A673 (cell line): Measurements from ENCODE around the gene RAB8B. TPM values are rescaled to one million over a fixed set of nuclear protein-coding genes. Genes with fewer than 3 reads are reported as not detected.
A peak's percentile ranks its signal among the peaks of the same experiment; 100 is the strongest.

ENCODE experiments used
- Bru-seq: library from RNA; stranded (reverse); fragments of 400-500 nt; gene quantifications from one replicate; lab custom pipeline; 2021; lab: Mats Ljungman, UMichigan
- BruChase-seq, 2 experiments: library from RNA; stranded (reverse); fragments of 400-500 nt; gene quantifications; one replicate each; lab custom pipeline; 2021; lab: Mats Ljungman, UMichigan
- BruUV-seq: library from RNA; stranded (reverse); fragments of 400-500 nt; replicated peaks from 2 replicates; lab custom pipeline; 2021; lab: Mats Ljungman, UMichigan
- CTCF ChIA-PET: fragments of 300-600 bp; sonication (Branson Sonifier 250); formaldehyde crosslinking; loops from one replicate; lab custom pipeline; 2022; ENCODE audit warnings: antibody characterized with exemption; lab: Charles Lee
- POLR2A ChIA-PET: fragments of 300-600 bp; sonication (Branson Sonifier 250); formaldehyde crosslinking; loops from one replicate; lab custom pipeline; 2022; ENCODE audit warnings: antibody characterized with exemption; ENCODE audit not compliant: low non-redundant PET; lab: Charles Lee
- DNase-seq: peaks from one replicate; pipeline ENCODE4 v3.0.0-alpha.2; 2015; ENCODE audit warnings: low spot score
- H3K27ac ChIP-seq: fragments of 200-600 bp; sonication (generic); 2 replicates; pipeline ENCODE4 v1.5.1; 2016; ENCODE audit warnings: mixed run types, low read depth, mild to moderate bottlenecking, mixed read lengths, antibody characterized with exemption, low read length; ENCODE audit not compliant: poor library complexity, severe bottlenecking
- H3K27me3 ChIP-seq: fragments of 200-600 bp; sonication (generic); replicated peaks from 2 replicates; pipeline ENCODE4 v1.6.1; 2017; ENCODE audit warnings: mixed run types, low read depth, mild to moderate bottlenecking, mixed read lengths, antibody characterized with exemption, low read length; ENCODE audit not compliant: insufficient read depth, poor library complexity
- H3K36me3 ChIP-seq: fragments of 200-600 bp; sonication (generic); 2 replicates; pipeline ENCODE4 v1.6.1; 2016; ENCODE audit warnings: mixed run types, mild to moderate bottlenecking, mixed read lengths, antibody characterized with exemption, low read length; ENCODE audit not compliant: insufficient read depth, poor library complexity, severe bottlenecking
- H3K4me1 ChIP-seq: fragments of 200-600 bp; sonication (generic); 2 replicates; pipeline ENCODE4 v1.6.1; 2017; ENCODE audit warnings: mixed run types, mild to moderate bottlenecking, mixed read lengths, antibody characterized with exemption, low read length; ENCODE audit not compliant: insufficient read depth, poor library complexity, severe bottlenecking
- H3K4me3 ChIP-seq: fragments of 200-600 bp; sonication (generic); 2 replicates; pipeline ENCODE4 v1.5.1; 2016; ENCODE audit warnings: low read depth, mixed run types, mild to moderate bottlenecking, mixed read lengths, low read length; ENCODE audit not compliant: poor library complexity, severe bottlenecking
- H3K9me3 ChIP-seq: fragments of 200-600 bp; sonication (generic); 2 replicates; pipeline ENCODE4 v1.6.1; 2016; ENCODE audit warnings: mixed run types, low read depth, mild to moderate bottlenecking, mixed read lengths, antibody characterized with exemption, low read length; ENCODE audit not compliant: poor library complexity, severe bottlenecking
- CTCF ChIP-seq: fragments of 300-800, 200-600 bp; sonication (generic); conservative IDR thresholded peaks from 2 replicates; pipeline ENCODE4 v1.5.1; 2017; ENCODE audit warnings: low read depth, mild to moderate bottlenecking, antibody characterized with exemption, low read length, moderate library complexity, mixed read lengths
- EZH2 ChIP-seq: fragments of 200-600 bp; sonication (generic); IDR thresholded peaks from 2 replicates; pipeline ENCODE4 v1.6.1; 2017; ENCODE audit warnings: borderline replicate concordance, low read depth, mild to moderate bottlenecking, mixed read lengths, antibody characterized with exemption, low read length; ENCODE audit not compliant: poor library complexity, severe bottlenecking
- intact Hi-C: fragments of 100-400 bp; cut with micrococcal nuclease; formaldehyde crosslinking; loops from one replicate; pipeline ENCODE4 v1.10.0; 2022; ENCODE audit not compliant: unreplicated experiment
- long read RNA-seq: library from polyadenylated mRNA; stranded (forward); transcript quantifications from one replicate; pipeline ENCODE4 v2.0.0, GENCODE V29; 2022
- total RNA-seq: library from RNA; stranded (reverse); gene quantifications from 2 replicates; pipeline ENCODE4 v1.2.3, GENCODE V29; 2021

The RAB8B gene
- total RNA-seq, result 29.1 and 34.3 TPM in 2 replicates
- Bru-seq, nascent RNA, result percentile 68 among the genes with signal in this experiment
- percentile 75 among the genes with signal in this experiment for BruChase-seq, experiment 1, labeled RNA remaining after a 2-hour chase
- BruChase-seq, experiment 2, labeled RNA remaining after a 6-hour chase, result percentile 79 among the genes with signal in this experiment
- long read RNA-seq, full-length matches to known transcripts, result 26 of 36 reads
- long read RNA-seq, partial matches to known transcripts, result 3 of 36 reads
- long read RNA-seq, other reads (novel, unspliced or antisense), result 7 of 36 reads

- Histone ChIP-seq H3K27me3 (no peaks in the 10 kb centered on the region), H3K4me3 (peak within 1 kb of the TSS; percentile 94), H3K4me1 (peaks cover 16% of the 10 kb centered on the region), H3K9me3 (no peaks in the 10 kb centered on the region), H3K36me3 (no peaks in the 10 kb centered on the region), H3K27ac (peak within 1 kb of the TSS; percentile 80)
- TF ChIP-seq EZH2 (no peak), CTCF (no peak)
- POLR2A ChIA-PET, result interaction anchor here (0.6 kb wide), 1 partner anchor 188 kb away, joined by 3 read pairs; no protein-coding TSS in a partner anchor
- DNase-seq, result peak; percentile 98
- intact Hi-C loops, result loop anchor here (5.0 kb wide), 2 partner anchors 68 to 88 kb away; partner anchors contain the start of gene APH1B
- CTCF ChIA-PET, result no interaction called here
- no TSS peak for BruUV-seq
These were observed at the start of gene RAB8B for GRCh38 chr15:63188926-63189871. Gene RAB8B, plus strand, starts transcription at chr15:63189606. Its CDS starts 19 bp downstream, at chr15:63189625.

- ChIA-PET POLR2A (no interaction called here), CTCF (no interaction called here)
- BruUV-seq, result no TSS peak
- Histone ChIP-seq H3K4me3 (no peak overlapping the region), H3K36me3 (no peaks in the 10 kb centered on the region), H3K27ac (no peak overlapping the region), H3K9me3 (no peaks in the 10 kb centered on the region), H3K27me3 (no peaks in the 10 kb centered on the region), H3K4me1 (no peaks in the 10 kb centered on the region)
- TF ChIP-seq CTCF (no peak), EZH2 (no peak)
- no peak for DNase-seq
- intact Hi-C loops, result no loop called here
These were observed 48.5 kb upstream of the RAB8B start for GRCh38 chr15:63140936-63141335.

GRCh38 chr15:63145426-63145825 lies 44.0 kb upstream of the RAB8B start:
- intact Hi-C loops, result no loop called here

More at GRCh38 chr15:63145426-63145825, 44.0 kb upstream of the RAB8B start:
- Histone ChIP-seq H3K27me3 (no peaks in the 10 kb centered on the region), H3K27ac (no peak overlapping the region), H3K9me3 (no peaks in the 10 kb centered on the region), H3K4me1 (no peaks in the 10 kb centered on the region), H3K4me3 (no peak overlapping the region), H3K36me3 (no peaks in the 10 kb centered on the region)
- TF ChIP-seq EZH2 (no peak), CTCF (no peak)
- no TSS peak for BruUV-seq
- DNase-seq, result no peak
- CTCF ChIA-PET, result no interaction called here
- POLR2A ChIA-PET, result no interaction called here
